GM06990 (cell line): ENCODE measurements around the gene TBC1D4.

ENCODE experiments used
- DNase-seq: peaks from one replicate; pipeline ENCODE4 v3.0.0-alpha.2; 2011; ENCODE audit not compliant: insufficient read length; ENCODE audit errors: extremely low read depth
- H3K27me3 ChIP-seq: replicated peaks from 2 replicates; pipeline ENCODE4 v1.6.0; 2011; ENCODE audit warnings: low read length; ENCODE audit not compliant: control insufficient read depth, insufficient read depth
- H3K36me3 ChIP-seq: 2 replicates; pipeline ENCODE4 v1.5.1; 2011; ENCODE audit warnings: low read length; ENCODE audit not compliant: control insufficient read depth, insufficient read depth
- H3K4me3 ChIP-seq: replicated peaks from 2 replicates; pipeline ENCODE4 v1.5.1; 2011; ENCODE audit warnings: low read depth, mild to moderate bottlenecking, control low read depth, low read length
- TF ChIP-seq, protein P1 (sequence below): IDR thresholded peaks from 2 replicates; pipeline ENCODE4 v1.5.1; 2011; ENCODE audit warnings: low read length, control low read depth, mild to moderate bottlenecking, inconsistent platforms; ENCODE audit not compliant: insufficient read depth, poor library complexity, severe bottlenecking

Gene TBC1D4

DNA sequence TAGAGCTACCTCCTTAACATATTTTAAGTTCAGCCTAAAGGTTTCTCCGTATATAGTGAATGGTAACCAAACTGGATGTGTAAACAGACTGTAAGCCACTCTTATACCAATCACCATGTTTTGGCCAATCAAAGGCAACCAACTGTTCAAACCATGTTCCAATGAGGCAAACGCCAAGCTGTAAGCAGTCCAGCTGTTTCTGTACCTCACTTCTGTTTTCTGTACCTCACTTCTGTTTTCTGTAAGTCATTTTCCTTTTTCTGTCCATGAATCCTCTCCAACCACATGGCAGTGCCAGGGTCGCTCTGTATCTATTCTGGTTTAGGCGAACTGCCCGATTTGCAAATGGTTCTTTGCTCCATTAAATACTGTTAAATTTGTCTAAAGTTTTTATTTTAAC, 31.3 kb upstream of the TBC1D4 start:
- TF ChIP-seq, protein P1, sequence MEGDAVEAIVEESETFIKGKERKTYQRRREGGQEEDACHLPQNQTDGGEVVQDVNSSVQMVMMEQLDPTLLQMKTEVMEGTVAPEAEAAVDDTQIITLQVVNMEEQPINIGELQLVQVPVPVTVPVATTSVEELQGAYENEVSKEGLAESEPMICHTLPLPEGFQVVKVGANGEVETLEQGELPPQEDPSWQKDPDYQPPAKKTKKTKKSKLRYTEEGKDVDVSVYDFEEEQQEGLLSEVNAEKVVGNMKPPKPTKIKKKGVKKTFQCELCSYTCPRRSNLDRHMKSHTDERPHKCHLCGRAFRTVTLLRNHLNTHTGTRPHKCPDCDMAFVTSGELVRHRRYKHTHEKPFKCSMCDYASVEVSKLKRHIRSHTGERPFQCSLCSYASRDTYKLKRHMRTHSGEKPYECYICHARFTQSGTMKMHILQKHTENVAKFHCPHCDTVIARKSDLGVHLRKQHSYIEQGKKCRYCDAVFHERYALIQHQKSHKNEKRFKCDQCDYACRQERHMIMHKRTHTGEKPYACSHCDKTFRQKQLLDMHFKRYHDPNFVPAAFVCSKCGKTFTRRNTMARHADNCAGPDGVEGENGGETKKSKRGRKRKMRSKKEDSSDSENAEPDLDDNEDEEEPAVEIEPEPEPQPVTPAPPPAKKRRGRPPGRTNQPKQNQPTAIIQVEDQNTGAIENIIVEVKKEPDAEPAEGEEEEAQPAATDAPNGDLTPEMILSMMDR, result no peak
- no peak for DNase-seq

DNA sequence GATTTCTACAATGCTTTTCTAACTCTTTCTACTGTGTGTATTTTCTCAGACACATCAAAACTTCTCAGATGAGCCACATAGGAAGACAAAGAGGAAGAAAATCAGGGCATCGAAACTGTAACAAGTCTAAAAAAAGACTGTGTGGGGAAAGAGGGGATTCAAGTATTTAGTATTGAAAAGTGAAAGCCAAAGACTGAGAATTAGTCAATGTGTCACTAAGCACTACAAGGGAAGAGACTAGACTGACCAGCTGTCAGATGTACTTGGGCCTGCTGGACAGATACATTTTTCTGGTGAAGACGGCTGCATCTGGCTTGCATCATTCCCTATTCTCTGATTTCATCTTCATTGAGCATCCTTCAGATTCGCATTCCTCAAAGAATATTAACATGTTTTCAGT, 30.3 kb upstream of the TBC1D4 start:
- Histone ChIP-seq H3K36me3 (no peaks in the 10 kb centered on the region), H3K4me3 (no peak overlapping the region), H3K27me3 (no peaks in the 10 kb centered on the region)
- DNase-seq, result peak; percentile 43
- TF ChIP-seq, protein P1, result no peak

More for the DNA sequence above, 31.3 kb upstream of the TBC1D4 start:
- Histone ChIP-seq H3K36me3 (no peaks in the 10 kb centered on the region), H3K4me3 (no peak overlapping the region), H3K27me3 (no peaks in the 10 kb centered on the region)

DNA sequence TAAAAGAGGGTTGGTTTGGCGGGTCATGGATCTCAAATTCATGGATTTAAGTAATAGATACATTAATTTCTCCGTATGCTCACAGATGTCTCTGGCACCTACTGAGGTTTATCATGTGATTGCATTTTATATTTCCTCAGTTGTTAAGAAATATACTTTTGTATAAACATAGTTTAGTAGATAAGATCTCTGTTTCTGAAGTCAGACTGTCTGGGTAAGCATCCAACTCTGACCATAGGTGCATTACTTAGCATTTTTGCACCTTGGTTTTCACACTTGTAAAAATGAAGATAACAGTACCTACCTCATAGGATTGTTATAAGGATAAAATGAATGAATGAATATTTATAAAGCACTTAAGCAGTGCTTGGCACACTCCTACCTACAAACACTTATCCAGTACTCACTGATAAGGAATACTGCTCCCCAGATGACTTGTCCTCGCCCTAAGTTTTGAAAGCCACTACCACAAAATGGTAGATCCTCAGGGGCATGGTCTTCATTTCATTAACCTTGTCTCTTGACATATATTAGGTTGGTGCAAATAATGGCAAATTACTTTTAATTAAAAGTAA, 29.2 kb upstream of the TBC1D4 start:
- Histone ChIP-seq H3K27me3 (no peaks in the 10 kb centered on the region), H3K4me3 (no peak overlapping the region), H3K36me3 (no peaks in the 10 kb centered on the region)
- DNase-seq, result no peak
- TF ChIP-seq, protein P1, result no peak

DNA sequence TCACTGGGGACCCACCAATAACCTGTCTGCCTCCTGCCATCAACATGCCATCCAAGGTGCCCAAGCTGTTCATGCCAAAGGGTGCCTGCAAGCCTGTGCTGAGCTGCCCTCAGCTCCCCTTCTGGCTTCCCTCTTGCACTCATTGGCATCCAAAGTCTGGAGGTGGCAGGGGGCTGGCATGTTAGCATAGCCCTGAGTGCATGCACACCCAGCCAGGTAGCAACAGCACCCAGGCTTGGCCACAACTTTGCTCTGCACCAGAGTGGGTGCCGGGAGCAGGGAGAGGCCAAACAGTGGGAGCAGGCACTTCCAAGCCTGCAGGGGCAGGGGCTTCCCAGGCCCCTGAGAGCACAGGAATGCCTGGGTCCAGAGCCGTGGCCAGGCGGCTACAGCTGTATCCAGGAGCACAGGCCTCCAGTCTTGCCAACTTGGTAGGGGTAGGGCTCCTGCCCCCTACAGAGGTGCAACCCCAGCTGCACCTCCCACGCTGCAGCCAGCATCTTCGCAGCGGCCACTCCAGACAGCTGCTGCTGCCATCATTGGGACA, 26.1 kb upstream of the TBC1D4 start:
- no peak for DNase-seq
- Histone ChIP-seq H3K36me3 (no peaks in the 10 kb centered on the region), H3K27me3 (no peaks in the 10 kb centered on the region), H3K4me3 (no peak overlapping the region)
- TF ChIP-seq, protein P1, result no peak

DNA sequence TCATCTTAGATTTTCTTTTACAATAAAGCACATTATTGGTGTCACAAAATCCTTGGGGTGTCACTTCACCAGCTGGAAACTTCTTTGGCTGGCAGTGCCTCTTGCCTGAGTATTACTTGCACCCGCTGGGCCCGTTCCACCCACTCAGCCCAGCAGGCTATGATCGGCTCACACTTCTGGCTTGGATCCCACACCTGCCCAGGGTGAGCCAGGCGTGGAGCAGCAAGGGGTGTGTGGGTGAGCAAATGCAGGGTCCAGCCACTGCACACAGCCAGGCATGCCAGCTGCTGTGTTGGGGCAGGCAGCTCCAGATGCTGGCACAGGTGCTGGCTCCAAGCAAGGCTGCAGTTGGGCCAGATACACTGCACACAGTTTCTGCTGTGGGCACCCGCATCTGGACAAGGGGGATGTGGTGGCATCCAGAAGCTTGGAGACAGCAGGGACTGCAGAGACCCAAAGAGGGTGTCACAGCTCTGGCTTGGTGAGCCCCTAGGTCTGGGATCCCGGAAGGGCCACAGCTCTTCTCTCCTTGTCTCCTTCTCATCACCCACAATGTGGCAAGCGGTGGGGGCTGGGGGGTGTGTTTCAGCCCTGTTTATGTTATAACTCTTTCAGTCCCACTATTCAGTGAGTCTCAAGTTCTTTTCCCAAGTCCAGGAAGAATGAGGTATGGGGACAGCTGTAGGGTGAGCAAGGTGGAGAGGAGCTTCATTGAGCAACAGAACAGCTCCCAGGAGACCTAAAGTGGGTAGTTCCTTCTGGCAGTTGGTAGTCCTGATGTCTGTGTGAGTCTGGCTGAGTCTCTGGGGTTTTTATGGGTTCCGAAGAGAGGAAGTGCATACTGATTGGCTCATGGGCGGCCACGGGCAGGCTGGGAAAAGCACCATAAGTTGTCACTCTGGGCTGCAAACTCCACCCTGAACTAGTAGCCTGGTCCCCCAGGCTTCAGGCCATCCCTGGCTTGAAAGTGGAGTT, 25.3 kb upstream of the TBC1D4 start:
- DNase-seq, result no peak

More for the DNA sequence above, 25.3 kb upstream of the TBC1D4 start:
- Histone ChIP-seq H3K4me3 (no peak overlapping the region), H3K36me3 (no peaks in the 10 kb centered on the region), H3K27me3 (no peaks in the 10 kb centered on the region)
- TF ChIP-seq, protein P1, result no peak
